ENCODE measurements around the gene CNNM2. TPM values are rescaled to one million over a fixed set of nuclear protein-coding genes. Genes with fewer than 3 reads are reported as not detected.
A peak's percentile ranks its signal among the peaks of the same experiment; 100 is the strongest.

The CNNM2 gene
- total RNA-seq (2014; rRNA removed; shearing (Covaris generic); ENCODE audit: low replicate concordance) = 5.5 and 7.6 TPM in 2 replicates

- peak within 1 kb of the TSS; percentile 89 for H3K9ac ChIP-seq (ENCODE audit: low read length)
- H2AFZ ChIP-seq (ENCODE audit: low read length) = peak within 1 kb of the TSS; percentile 99
- no peaks in the 10 kb centered on the region for H3K79me2 ChIP-seq (ENCODE audit: low read length)
- peak within 1 kb of the TSS; percentile 90 for H3K4me3 ChIP-seq (ENCODE audit: low read length)
- no peaks in the 10 kb centered on the region for H3K36me3 ChIP-seq (ENCODE audit: insufficient read depth, low read length)
- peaks cover 39% of the 10 kb centered on the region for H3K4me1 ChIP-seq (ENCODE audit: low read length)
- DNase-seq = peak; percentile 100
- no peaks in the 10 kb centered on the region for H4K20me1 ChIP-seq (ENCODE audit: insufficient read depth, low read depth, low read length)
- no peaks in the 10 kb centered on the region for H3K9me3 ChIP-seq (ENCODE audit: low read length)
- no peak within 1 kb of the TSS for H3K27ac ChIP-seq (ENCODE audit: low read length)
- H3K4me2 ChIP-seq (ENCODE audit: low read depth, low read length, poor library complexity, severe bottlenecking) = peak within 1 kb of the TSS; percentile 87
- H3K9me2 ChIP-seq (replicated peaks; ENCODE audit: insufficient read depth, low read length) = no peaks in the 10 kb centered on the region
- H3K27me3 ChIP-seq (ENCODE audit: low read length) = no peaks in the 10 kb centered on the region
These were observed at the start of gene CNNM2 for GRCh38 chr10:102917962-102918816. Gene CNNM2, plus strand, starts transcription at chr10:102918294. Its CDS starts 187 bp downstream, at chr10:102918481.

GRCh38 chr10:102868911-102869257 is 49.2 kb upstream of the CNNM2 start:
- Histone ChIP-seq H3K9ac (ENCODE audit: low read length) (no peak overlapping the region), H3K4me3 (ENCODE audit: low read length) (no peak overlapping the region), H3K79me2 (ENCODE audit: low read length) (no peaks in the 10 kb centered on the region), H3K27ac (ENCODE audit: low read length) (no peak overlapping the region), H2AFZ (ENCODE audit: low read length) (no peak overlapping the region), H3K4me2 (ENCODE audit: low read depth, low read length, poor library complexity, severe bottlenecking) (no peak overlapping the region), H4K20me1 (ENCODE audit: insufficient read depth, low read depth, low read length) (no peaks in the 10 kb centered on the region), H3K9me3 (ENCODE audit: low read length) (no peaks in the 10 kb centered on the region), H3K9me2 (replicated peaks; ENCODE audit: insufficient read depth, low read length) (no peaks in the 10 kb centered on the region), H3K36me3 (ENCODE audit: insufficient read depth, low read length) (no peaks in the 10 kb centered on the region), H3K4me1 (ENCODE audit: low read length) (no peaks in the 10 kb centered on the region), H3K27me3 (ENCODE audit: low read length) (no peaks in the 10 kb centered on the region)
- no peak for DNase-seq

GRCh38 chr10:102869258-102870198 is 48.6 kb upstream of the CNNM2 start, which contains the start of gene AS3MT:
Gene AS3MT, plus strand, starts transcription at chr10:102869470. Its CDS starts 123 bp downstream, at chr10:102869593.
- no peak for DNase-seq
- Histone ChIP-seq H2AFZ (ENCODE audit: low read length) (no peak within 1 kb of the TSS), H3K4me2 (ENCODE audit: low read depth, low read length, poor library complexity, severe bottlenecking) (no peak within 1 kb of the TSS)

GRCh38 chr10:102870221-102870620 is 47.9 kb upstream of the CNNM2 start:
- Histone ChIP-seq H4K20me1 (ENCODE audit: insufficient read depth, low read depth, low read length) (no peaks in the 10 kb centered on the region), H3K4me1 (ENCODE audit: low read length) (no peaks in the 10 kb centered on the region), H3K4me2 (ENCODE audit: low read depth, low read length, poor library complexity, severe bottlenecking) (no peak overlapping the region), H3K9me2 (replicated peaks; ENCODE audit: insufficient read depth, low read length) (no peaks in the 10 kb centered on the region), H3K27me3 (ENCODE audit: low read length) (no peaks in the 10 kb centered on the region), H3K9me3 (ENCODE audit: low read length) (no peaks in the 10 kb centered on the region), H3K4me3 (ENCODE audit: low read length) (no peak overlapping the region), H3K9ac (ENCODE audit: low read length) (no peak overlapping the region), H3K79me2 (ENCODE audit: low read length) (no peaks in the 10 kb centered on the region), H3K27ac (ENCODE audit: low read length) (no peak overlapping the region), H2AFZ (ENCODE audit: low read length) (no peak overlapping the region), H3K36me3 (ENCODE audit: insufficient read depth, low read length) (no peaks in the 10 kb centered on the region)
- no peak for DNase-seq

More at GRCh38 chr10:102869258-102870198, 48.6 kb upstream of the CNNM2 start, which contains the start of gene AS3MT:
- H3K4me3 ChIP-seq (ENCODE audit: low read length) = no peak within 1 kb of the TSS
- no peaks in the 10 kb centered on the region for H3K4me1 ChIP-seq (ENCODE audit: low read length)
- H3K9me2 ChIP-seq (replicated peaks; ENCODE audit: insufficient read depth, low read length) = no peaks in the 10 kb centered on the region
- H3K9ac ChIP-seq (ENCODE audit: low read length) = no peak within 1 kb of the TSS
- H3K79me2 ChIP-seq (ENCODE audit: low read length) = no peaks in the 10 kb centered on the region
- no peak within 1 kb of the TSS for H3K27ac ChIP-seq (ENCODE audit: low read length)
- no peaks in the 10 kb centered on the region for H3K36me3 ChIP-seq (ENCODE audit: insufficient read depth, low read length)
- no peaks in the 10 kb centered on the region for H4K20me1 ChIP-seq (ENCODE audit: insufficient read depth, low read depth, low read length)
- no peaks in the 10 kb centered on the region for H3K27me3 ChIP-seq (ENCODE audit: low read length)
- H3K9me3 ChIP-seq (ENCODE audit: low read length) = no peaks in the 10 kb centered on the region

- H3K27me3 ChIP-seq (ENCODE audit: low read length) = no peaks in the 10 kb centered on the region
- H3K36me3 ChIP-seq (ENCODE audit: insufficient read depth, low read length) = no peaks in the 10 kb centered on the region
- H3K79me2 ChIP-seq (ENCODE audit: low read length) = no peaks in the 10 kb centered on the region
- H4K20me1 ChIP-seq (ENCODE audit: insufficient read depth, low read depth, low read length) = no peaks in the 10 kb centered on the region
- no peaks in the 10 kb centered on the region for H3K9me3 ChIP-seq (ENCODE audit: low read length)
- DNase-seq = no peak
- H3K9me2 ChIP-seq (replicated peaks; ENCODE audit: insufficient read depth, low read length) = no peaks in the 10 kb centered on the region
- H2AFZ ChIP-seq (ENCODE audit: low read length) = no peak overlapping the region
- no peak overlapping the region for H3K9ac ChIP-seq (ENCODE audit: low read length)
- H3K4me2 ChIP-seq (ENCODE audit: low read depth, low read length, poor library complexity, severe bottlenecking) = no peak overlapping the region
- no peaks in the 10 kb centered on the region for H3K4me1 ChIP-seq (ENCODE audit: low read length)
- no peak overlapping the region for H3K27ac ChIP-seq (ENCODE audit: low read length)
- H3K4me3 ChIP-seq (ENCODE audit: low read length) = no peak overlapping the region
These were observed 45.9 kb upstream of the CNNM2 start for GRCh38 chr10:102872163-102872562.

GRCh38 chr10:102876747-102877153 is 41.3 kb upstream of the CNNM2 start:
- no peak overlapping the region for H3K27ac ChIP-seq (ENCODE audit: low read length)
- H4K20me1 ChIP-seq (ENCODE audit: insufficient read depth, low read depth, low read length) = no peaks in the 10 kb centered on the region
- no peak overlapping the region for H3K4me2 ChIP-seq (ENCODE audit: low read depth, low read length, poor library complexity, severe bottlenecking)
- no peak for DNase-seq
- H3K79me2 ChIP-seq (ENCODE audit: low read length) = no peaks in the 10 kb centered on the region
- H3K4me1 ChIP-seq (ENCODE audit: low read length) = no peaks in the 10 kb centered on the region
- no peaks in the 10 kb centered on the region for H3K9me3 ChIP-seq (ENCODE audit: low read length)
- no peak overlapping the region for H2AFZ ChIP-seq (ENCODE audit: low read length)
- no peak overlapping the region for H3K4me3 ChIP-seq (ENCODE audit: low read length)
- no peaks in the 10 kb centered on the region for H3K27me3 ChIP-seq (ENCODE audit: low read length)
- H3K36me3 ChIP-seq (ENCODE audit: insufficient read depth, low read length) = no peaks in the 10 kb centered on the region
- H3K9me2 ChIP-seq (replicated peaks; ENCODE audit: insufficient read depth, low read length) = no peaks in the 10 kb centered on the region
- H3K9ac ChIP-seq (ENCODE audit: low read length) = no peak overlapping the region

- H3K9me2 ChIP-seq (replicated peaks; ENCODE audit: insufficient read depth, low read length) = no peaks in the 10 kb centered on the region
- no peaks in the 10 kb centered on the region for H4K20me1 ChIP-seq (ENCODE audit: insufficient read depth, low read depth, low read length)
- no peak overlapping the region for H3K9ac ChIP-seq (ENCODE audit: low read length)
These were observed 39.5 kb upstream of the CNNM2 start for GRCh38 chr10:102878629-102879028.

GRCh38 chr10:102880256-102880655 is 37.8 kb upstream of the CNNM2 start:
- H3K4me1 ChIP-seq (ENCODE audit: low read length) = no peaks in the 10 kb centered on the region
- no peaks in the 10 kb centered on the region for H3K36me3 ChIP-seq (ENCODE audit: insufficient read depth, low read length)
- H3K9ac ChIP-seq (ENCODE audit: low read length) = no peak overlapping the region
- no peaks in the 10 kb centered on the region for H3K79me2 ChIP-seq (ENCODE audit: low read length)
- no peak overlapping the region for H2AFZ ChIP-seq (ENCODE audit: low read length)
- H3K27me3 ChIP-seq (ENCODE audit: low read length) = no peaks in the 10 kb centered on the region
- DNase-seq = no peak
- no peak overlapping the region for H3K4me3 ChIP-seq (ENCODE audit: low read length)
- H3K27ac ChIP-seq (ENCODE audit: low read length) = no peak overlapping the region
- no peaks in the 10 kb centered on the region for H3K9me2 ChIP-seq (replicated peaks; ENCODE audit: insufficient read depth, low read length)
- no peaks in the 10 kb centered on the region for H4K20me1 ChIP-seq (ENCODE audit: insufficient read depth, low read depth, low read length)
- H3K4me2 ChIP-seq (ENCODE audit: low read depth, low read length, poor library complexity, severe bottlenecking) = no peak overlapping the region
- H3K9me3 ChIP-seq (ENCODE audit: low read length) = no peaks in the 10 kb centered on the region

More at GRCh38 chr10:102878629-102879028, 39.5 kb upstream of the CNNM2 start:
- no peaks in the 10 kb centered on the region for H3K9me3 ChIP-seq (ENCODE audit: low read length)
- no peaks in the 10 kb centered on the region for H3K36me3 ChIP-seq (ENCODE audit: insufficient read depth, low read length)
- H3K27me3 ChIP-seq (ENCODE audit: low read length) = no peaks in the 10 kb centered on the region
- no peaks in the 10 kb centered on the region for H3K79me2 ChIP-seq (ENCODE audit: low read length)
- no peaks in the 10 kb centered on the region for H3K4me1 ChIP-seq (ENCODE audit: low read length)
- no peak overlapping the region for H3K4me3 ChIP-seq (ENCODE audit: low read length)
- no peak overlapping the region for H3K27ac ChIP-seq (ENCODE audit: low read length)
- H2AFZ ChIP-seq (ENCODE audit: low read length) = no peak overlapping the region
- no peak overlapping the region for H3K4me2 ChIP-seq (ENCODE audit: low read depth, low read length, poor library complexity, severe bottlenecking)
- DNase-seq = no peak
